Measurements from ENCODE around the gene KRCC1.

DNA sequence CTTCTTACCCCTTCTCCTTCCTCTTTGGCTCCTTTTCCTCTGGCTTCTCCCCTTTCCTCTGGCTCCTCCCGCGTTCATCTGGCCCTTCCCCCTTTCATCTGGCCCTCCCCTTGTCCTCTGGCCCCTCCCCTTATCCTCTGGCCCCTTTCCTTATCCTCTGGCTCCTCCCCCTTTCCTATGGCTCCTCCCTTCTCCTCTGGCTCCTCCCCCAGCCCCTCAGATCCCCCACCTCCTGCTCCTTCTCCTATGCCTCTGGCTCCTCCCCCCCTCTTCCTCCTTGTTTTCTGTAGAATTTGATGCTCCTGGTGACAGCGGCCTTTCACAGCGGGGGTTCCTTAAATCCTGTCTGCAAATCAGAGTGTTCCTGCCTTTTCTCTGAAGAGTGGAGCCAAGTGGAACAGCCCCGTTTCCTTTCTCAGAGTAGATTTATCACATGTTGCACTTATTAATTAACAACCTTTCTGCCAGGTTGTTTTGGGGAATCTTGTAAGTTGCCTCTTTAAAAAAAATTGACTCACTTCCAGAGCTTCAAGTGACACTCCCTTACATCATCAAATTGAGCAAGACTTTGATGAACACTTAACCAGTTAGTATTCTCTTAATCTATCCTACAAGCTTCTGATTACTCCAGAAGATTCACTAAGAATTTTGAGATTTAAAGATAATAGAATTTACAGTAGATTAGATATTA is 44.4 kb upstream of the KRCC1 start:
- TF ChIP-seq POLR2A (IDR thresholded peaks at IDR 0.05) (no peak), CTCF (IDR thresholded peaks at IDR 0.05 in 8 of 11, conservative IDR thresholded peaks at IDR 0.05 in 3 of 11) (no peak)
